PC-3 (cell line): ENCODE results near the gene PRPF6. TPM values are rescaled to one million over a fixed set of nuclear protein-coding genes. Genes with fewer than 3 reads are reported as not detected.

ENCODE experiments used
- ATAC-seq: fragments of 200-7000 bp; cut with Tn5 transposase; 2 replicates; pipeline ENCODE4 v1.9.1; 2020; ENCODE audit warnings: mild to moderate bottlenecking, moderate library complexity
- BruUV-seq: library from RNA; stranded (reverse); fragments of 400-500 nt; replicated peaks from 2 replicates; lab custom pipeline; 2021; lab: Mats Ljungman, UMichigan
- CTCF ChIA-PET: fragments of 300-600 bp; sonication (Branson Sonifier 250); formaldehyde crosslinking; loops from one replicate; lab custom pipeline; 2022; ENCODE audit warnings: antibody characterized with exemption; lab: Charles Lee
- POLR2A ChIA-PET: fragments of 300-600 bp; sonication (Branson Sonifier 250); formaldehyde crosslinking; loops from one replicate; lab custom pipeline; 2022; ENCODE audit warnings: antibody characterized with exemption; ENCODE audit not compliant: unreplicated experiment; lab: Charles Lee
- DNase-seq: peaks from one replicate; pipeline ENCODE4 v3.0.0-alpha.2; 2015
- H2AFZ ChIP-seq: fragments of 300-600 bp; sonication (generic); 2 replicates; pipeline ENCODE4 v1.6.0; 2016; ENCODE audit warnings: antibody characterized with exemption, low read length
- H3F3A ChIP-seq: fragments of 300-600 bp; sonication (generic); one replicate; pipeline ENCODE4 v1.6.0; 2017; ENCODE audit warnings: antibody characterized with exemption, low read length, control low read depth, mild to moderate bottlenecking; ENCODE audit not compliant: unreplicated experiment
- H3K27ac ChIP-seq: fragments of 300-600 bp; sonication (generic); 2 replicates; pipeline ENCODE4 v1.5.1; 2016; ENCODE audit warnings: mild to moderate bottlenecking, low read length
- H3K27me3 ChIP-seq: fragments of 300-600 bp; sonication (generic); 2 replicates; pipeline ENCODE4 v1.6.1; 2016; ENCODE audit warnings: low read length, mixed read lengths
- H3K36me3 ChIP-seq: fragments of 300-600 bp; sonication (generic); 2 replicates; pipeline ENCODE4 v1.6.1; 2016; ENCODE audit warnings: low read depth, mixed run types, low read length, mixed read lengths
- H3K4me1 ChIP-seq: fragments of 300-600 bp; sonication (generic); 2 replicates; pipeline ENCODE4 v1.5.1; 2016; ENCODE audit warnings: low read length; ENCODE audit not compliant: insufficient read depth
- H3K4me2 ChIP-seq: fragments of 300-600 bp; sonication (generic); 2 replicates; pipeline ENCODE4 v1.6.0; 2016; ENCODE audit warnings: low read length
- H3K4me3 ChIP-seq: fragments of 300-600 bp; sonication (generic); 2 replicates; pipeline ENCODE4 v1.5.1; 2016; ENCODE audit warnings: mild to moderate bottlenecking, low read length, mixed read lengths
- H3K79me2 ChIP-seq: fragments of 300-600 bp; sonication (generic); 2 replicates; pipeline ENCODE4 v1.6.1; 2017; ENCODE audit warnings: low read length, mixed read lengths
- H3K9ac ChIP-seq: fragments of 300-600 bp; sonication (generic); 2 replicates; pipeline ENCODE4 v1.6.0; 2016; ENCODE audit warnings: mild to moderate bottlenecking, low read length
- H3K9me2 ChIP-seq: fragments of 300-600 bp; sonication (generic); replicated peaks from 2 replicates; pipeline ENCODE4 v1.6.1; 2016; ENCODE audit warnings: mixed run types, low read length, mixed read lengths
- H3K9me3 ChIP-seq: fragments of 300-600 bp; sonication (generic); 2 replicates; pipeline ENCODE4 v1.6.1; 2016; ENCODE audit warnings: low read length, mixed read lengths
- H4K20me1 ChIP-seq: fragments of 300-600 bp; sonication (generic); 2 replicates; pipeline ENCODE4 v1.6.1; 2016; ENCODE audit warnings: low read length, mixed read lengths
- CTCF ChIP-seq: fragments of 300-600 bp; sonication (generic); conservative IDR thresholded peaks from 2 replicates; pipeline ENCODE4 v1.5.1; 2017; ENCODE audit warnings: antibody characterized with exemption, low read depth, mild to moderate bottlenecking, low read length
- EZH2 ChIP-seq: fragments of 300-600 bp; sonication (generic); IDR thresholded peaks from one replicate; pipeline ENCODE4 v1.6.1; 2017; ENCODE audit warnings: antibody characterized with exemption, mild to moderate bottlenecking, low read length; ENCODE audit not compliant: unreplicated experiment
- EZH2phosphoT487 ChIP-seq: fragments of 300-600 bp; sonication (generic); IDR thresholded peaks from 2 replicates; pipeline ENCODE4 v1.6.1; 2018; ENCODE audit warnings: mild to moderate bottlenecking, antibody characterized with exemption, low read length, borderline replicate concordance
- intact Hi-C: fragments of 100-400 bp; cut with micrococcal nuclease; formaldehyde crosslinking; loops from 2 replicates; pipeline ENCODE4 v1.9.0; 2023
- total RNA-seq: library from RNA; depleted of rRNA; stranded (reverse); fragments of >200 nt; gene quantifications from 2 replicates; pipeline ENCODE4 v1.2.3, GENCODE V29; 2014

The PRPF6 gene
- total RNA-seq, 1 experiment from 2014 or later = 67.1 TPM

- Histone ChIP-seq H3K9me3 (no peaks in the 10 kb centered on the region), H3K36me3 (peaks cover 23% of the 10 kb centered on the region), H3K4me2 (no peak overlapping the region), H3F3A (no peaks in the 10 kb centered on the region), H2AFZ (no peak overlapping the region), H3K9ac (no peak overlapping the region), H4K20me1 (no peaks in the 10 kb centered on the region), H3K27me3 (no peaks in the 10 kb centered on the region), H3K4me1 (no peaks in the 10 kb centered on the region), H3K9me2 (no peaks in the 10 kb centered on the region), H3K4me3 (no peak overlapping the region), H3K79me2 (no peaks in the 10 kb centered on the region), H3K27ac (no peak overlapping the region)
- no TSS peak for BruUV-seq
- ATAC-seq (no peak), DNase-seq (no peak)
- CTCF ChIA-PET = no interaction called here
- intact Hi-C loops = no loop called here
- POLR2A ChIA-PET = no interaction called here
- TF ChIP-seq EZH2 (no peak), CTCF (no peak), EZH2phosphoT487 (no peak)
Observed at GRCh38 chr20:64031822-64032314, 50.9 kb downstream of the PRPF6 start.

- Histone ChIP-seq H4K20me1 (no peaks in the 10 kb centered on the region), H3K27ac (no peak overlapping the region), H3K36me3 (peaks cover 13% of the 10 kb centered on the region; the same call in 1 of the 2 replicates), H3K4me2 (no peak overlapping the region), H3K27me3 (no peaks in the 10 kb centered on the region), H3K9me2 (no peaks in the 10 kb centered on the region), H3K9ac (no peak overlapping the region), H3K9me3 (no peaks in the 10 kb centered on the region), H3F3A (no peaks in the 10 kb centered on the region), H3K79me2 (no peaks in the 10 kb centered on the region), H3K4me3 (no peak overlapping the region), H2AFZ (no peak overlapping the region), H3K4me1 (no peaks in the 10 kb centered on the region)
- ChIA-PET CTCF (no interaction called here), POLR2A (no interaction called here)
- ATAC-seq (no peak), DNase-seq (no peak)
- no peak for TF ChIP-seq EZH2phosphoT487
- no TSS peak for BruUV-seq
- intact Hi-C loops = no loop called here
Observed at GRCh38 chr20:64032706-64033624, 52.0 kb downstream of the PRPF6 start.

- no peak for DNase-seq
- POLR2A ChIA-PET = no interaction called here
Observed at GRCh38 chr20:64033981-64034493, 53.1 kb downstream of the PRPF6 start.

More at GRCh38 chr20:64033981-64034493, 53.1 kb downstream of the PRPF6 start:
- Histone ChIP-seq H3K36me3 (peaks cover 10% of the 10 kb centered on the region; the same call in 1 of the 2 replicates), H3K4me2 (no peak overlapping the region), H3K4me3 (no peak overlapping the region), H3K27me3 (no peaks in the 10 kb centered on the region), H3F3A (no peaks in the 10 kb centered on the region), H3K79me2 (no peaks in the 10 kb centered on the region), H4K20me1 (no peaks in the 10 kb centered on the region), H3K27ac (no peak overlapping the region), H2AFZ (no peak overlapping the region), H3K9me2 (no peaks in the 10 kb centered on the region), H3K9ac (no peak overlapping the region), H3K4me1 (no peaks in the 10 kb centered on the region), H3K9me3 (no peaks in the 10 kb centered on the region)
- intact Hi-C loops = no loop called here
- no TSS peak for BruUV-seq
- CTCF ChIA-PET = no interaction called here
- TF ChIP-seq EZH2phosphoT487 = no peak
- no peak for TF ChIP-seq EZH2
- no peak for TF ChIP-seq CTCF
- ATAC-seq = no peak
